Neural crest cell (in vitro differentiated cells): ENCODE results near the gene RELL2. TPM values are rescaled to one million over a fixed set of nuclear protein-coding genes. Genes with fewer than 3 reads are reported as not detected.

ENCODE experiments used
- DNase-seq: peaks from one replicate; pipeline ENCODE4 v3.0.0; 2021; ENCODE audit warnings: low read depth, mixed read lengths, low spot score
- H3K27ac Mint-ChIP-seq: one replicate; pipeline ENCODE4 v1.8.0; 2021; ENCODE audit warnings: mild to moderate bottlenecking, mixed read lengths; ENCODE audit not compliant: unreplicated experiment
- H3K27me3 Mint-ChIP-seq: 2 replicates; pipeline ENCODE4 v1.8.0; 2021; ENCODE audit warnings: low read depth, mild to moderate bottlenecking, mixed read lengths
- H3K36me3 Mint-ChIP-seq: 2 replicates; pipeline ENCODE4 v1.8.0; 2021; ENCODE audit warnings: low read depth, mild to moderate bottlenecking, mixed read lengths
- H3K4me1 Mint-ChIP-seq: 2 replicates; pipeline ENCODE4 v1.8.0; 2021; ENCODE audit warnings: mixed read lengths
- H3K4me3 Mint-ChIP-seq: one replicate; pipeline ENCODE4 v1.8.0; 2021; ENCODE audit warnings: mild to moderate bottlenecking, mixed read lengths
- H3K9me3 Mint-ChIP-seq: 2 replicates; pipeline ENCODE4 v1.8.0; 2021; ENCODE audit warnings: mixed read lengths
- total RNA-seq: library from RNA; stranded (reverse); gene quantifications from 2 replicates; pipeline ENCODE4 v1.2.1, GENCODE V29; 2021
- TF ChIP-seq, protein P1 (sequence below): fragments of 200-600 bp; sonication (generic); conservative IDR thresholded peaks from 2 replicates; pipeline ENCODE4 v1.5.0; 2021; ENCODE audit warnings: antibody characterized with exemption, mild to moderate bottlenecking

RELL2 gene
- total RNA-seq, 1 donor from 2014 or later: 6.9 TPM

DNA sequence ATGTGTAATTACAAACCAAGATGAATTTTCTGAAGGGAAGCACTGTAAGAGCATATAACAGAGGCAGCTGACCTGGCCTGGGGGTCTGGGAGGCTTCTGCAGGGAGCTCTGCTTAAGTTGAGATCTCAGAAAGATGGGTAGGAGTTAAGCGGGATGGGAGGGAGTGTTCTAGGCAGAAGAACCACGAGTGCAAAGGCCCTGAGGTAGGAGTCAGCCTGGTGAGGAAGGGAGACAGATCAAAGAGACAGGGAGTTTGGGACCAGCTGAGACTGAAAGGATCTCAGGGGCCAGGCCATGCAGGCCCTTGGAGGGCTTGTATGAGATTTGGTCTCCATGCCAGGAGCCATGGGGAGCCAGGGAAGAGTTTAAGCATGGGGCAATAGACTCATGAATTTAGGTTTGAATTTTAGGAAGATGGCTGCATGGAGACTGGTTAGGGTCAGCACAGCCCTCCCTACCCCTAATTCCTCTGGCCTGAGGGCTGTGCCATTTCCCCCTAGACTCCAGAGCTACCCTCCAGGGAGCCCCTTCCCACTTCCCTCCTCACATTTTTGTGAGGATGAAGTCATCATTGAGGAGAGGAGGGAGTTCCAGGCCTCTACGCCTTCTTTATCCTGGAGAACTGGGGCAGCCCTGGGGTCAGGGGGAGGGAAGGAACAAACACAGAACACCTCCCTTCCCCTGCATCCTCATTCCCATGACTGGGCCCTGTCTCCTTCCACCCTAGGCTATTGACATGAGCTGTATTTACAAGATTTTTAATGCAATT, 50.0 kb downstream of the RELL2 start:
- Mint-ChIP-seq H3K9me3 (no peaks in the 10 kb centered on the region), H3K27ac (no peak overlapping the region), H3K4me1 (peaks cover 42% of the 10 kb centered on the region)

More for the DNA sequence above, 50.0 kb downstream of the RELL2 start:
- peak overlapping the region; percentile 27 for H3K4me3 Mint-ChIP-seq
- DNase-seq: no peak
- peaks cover 7% of the 10 kb centered on the region for H3K27me3 Mint-ChIP-seq
- TF ChIP-seq, protein P1, sequence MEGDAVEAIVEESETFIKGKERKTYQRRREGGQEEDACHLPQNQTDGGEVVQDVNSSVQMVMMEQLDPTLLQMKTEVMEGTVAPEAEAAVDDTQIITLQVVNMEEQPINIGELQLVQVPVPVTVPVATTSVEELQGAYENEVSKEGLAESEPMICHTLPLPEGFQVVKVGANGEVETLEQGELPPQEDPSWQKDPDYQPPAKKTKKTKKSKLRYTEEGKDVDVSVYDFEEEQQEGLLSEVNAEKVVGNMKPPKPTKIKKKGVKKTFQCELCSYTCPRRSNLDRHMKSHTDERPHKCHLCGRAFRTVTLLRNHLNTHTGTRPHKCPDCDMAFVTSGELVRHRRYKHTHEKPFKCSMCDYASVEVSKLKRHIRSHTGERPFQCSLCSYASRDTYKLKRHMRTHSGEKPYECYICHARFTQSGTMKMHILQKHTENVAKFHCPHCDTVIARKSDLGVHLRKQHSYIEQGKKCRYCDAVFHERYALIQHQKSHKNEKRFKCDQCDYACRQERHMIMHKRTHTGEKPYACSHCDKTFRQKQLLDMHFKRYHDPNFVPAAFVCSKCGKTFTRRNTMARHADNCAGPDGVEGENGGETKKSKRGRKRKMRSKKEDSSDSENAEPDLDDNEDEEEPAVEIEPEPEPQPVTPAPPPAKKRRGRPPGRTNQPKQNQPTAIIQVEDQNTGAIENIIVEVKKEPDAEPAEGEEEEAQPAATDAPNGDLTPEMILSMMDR: no peak
- H3K36me3 Mint-ChIP-seq: no peaks in the 10 kb centered on the region

Other genes starting within 250 kb of the RELL2 start
- 4.2 and 5.3 TPM in 2 replicates for gene PCDHGB4, start 249.3 kb upstream of the RELL2 start, total RNA-seq
- gene PCDHGA8, start 244.4 kb upstream of the RELL2 start, total RNA-seq: 0.33 and 0.43 TPM in 2 replicates
- gene PCDHGB5, start 239.1 kb upstream of the RELL2 start, total RNA-seq: 0.91 and 1.5 TPM in 2 replicates
- 0.72 and 0.86 TPM in 2 replicates for gene PCDHGA9, start 234.2 kb upstream of the RELL2 start, total RNA-seq
- 53.6 and 53.7 TPM in 2 replicates for gene PCDHGB6, start 229.0 kb upstream of the RELL2 start, total RNA-seq
- 18.4 and 18.5 TPM in 2 replicates for gene PCDHGA10, start 224.0 kb upstream of the RELL2 start, total RNA-seq
- gene PCDHGB7, start 219.3 kb upstream of the RELL2 start, total RNA-seq: 6.5 and 7.0 TPM in 2 replicates
- 1.8 and 2.4 TPM in 2 replicates for gene PCDHGA11, start 215.9 kb upstream of the RELL2 start, total RNA-seq
- 1.5 and 1.8 TPM in 2 replicates for gene PCDHGA12, start 206.5 kb upstream of the RELL2 start, total RNA-seq
- 98.2 and 107 TPM in 2 replicates for gene PCDHGC3, start 161.0 kb upstream of the RELL2 start, total RNA-seq
- 14.8 and 15.9 TPM in 2 replicates for gene PCDHGC4, start 152.0 kb upstream of the RELL2 start, total RNA-seq
- gene PCDHGC5, start 147.9 kb upstream of the RELL2 start, total RNA-seq: 2.2 and 3.0 TPM in 2 replicates
- 86.3 and 99.1 TPM in 2 replicates for gene DIAPH1, start 18.0 kb upstream of the RELL2 start, total RNA-seq
- gene HDAC3, start 148 bp upstream of the RELL2 start, total RNA-seq: 110 and 114 TPM in 2 replicates
- 20.4 and 20.6 TPM in 2 replicates for gene FCHSD1, start 14.4 kb downstream of the RELL2 start, total RNA-seq
- 36.0 and 39.2 TPM in 2 replicates for gene ARAP3, start 45.2 kb downstream of the RELL2 start, total RNA-seq
- gene PCDH1, start 241.4 kb downstream of the RELL2 start, total RNA-seq: 16.2 and 17.3 TPM in 2 replicates